Stimulated activated CD8-positive, alpha-beta memory T cell treated with anti-CD3 and anti-CD28 coated beads, Interleukin-4, amount 100 ng/mL, for 4 hours (primary cell): Measurements from ENCODE around the gene KLF15.

ENCODE experiments used
- DNase-seq, 2 donors: peaks; one replicate each; pipeline ENCODE4 v3.0.0-alpha.2; 2020; ENCODE audit warnings: low read depth in 2 of 2, low spot score in 1 of 2

The KLF15 gene

GRCh38 chr3:126364130-126364695 is 7.0 kb upstream of the KLF15 start:
- DNase-seq, result no peak

GRCh38 chr3:126361211-126361610 is 4.0 kb upstream of the KLF15 start:
- no peak for DNase-seq

- DNase-seq, result no peak
These were observed 3.5 kb upstream of the KLF15 start for GRCh38 chr3:126360714-126361060.

GRCh38 chr3:126360046-126360713 is 3.0 kb upstream of the KLF15 start:
- no peak for DNase-seq

- no peak for DNase-seq
These were observed 1.6 kb upstream of the KLF15 start for GRCh38 chr3:126358816-126359181.

- no peak for DNase-seq
These were observed 1.0 kb upstream of the KLF15 start for GRCh38 chr3:126358038-126358815.

GRCh38 chr3:126356373-126357264 is 589 bp downstream of the KLF15 start:
- no peak for DNase-seq

GRCh38 chr3:126355777-126356372 is 1.3 kb downstream of the KLF15 start:
- DNase-seq, result no peak

- DNase-seq, result no peak
These were observed 2.0 kb downstream of the KLF15 start for GRCh38 chr3:126355251-126355650.

- DNase-seq, result no peak
These were observed 2.4 kb downstream of the KLF15 start for GRCh38 chr3:126354776-126355175.

- no peak for DNase-seq
These were observed 3.4 kb downstream of the KLF15 start for GRCh38 chr3:126353694-126354321.

GRCh38 chr3:126352476-126353454 is 4.4 kb downstream of the KLF15 start:
- DNase-seq, result no peak

- no peak for DNase-seq
These were observed 5.3 kb downstream of the KLF15 start for GRCh38 chr3:126351771-126352475.

GRCh38 chr3:126351086-126351770 is 6.0 kb downstream of the KLF15 start:
- DNase-seq, result no peak

GRCh38 chr3:126350502-126351085 is 6.6 kb downstream of the KLF15 start:
- no peak for DNase-seq

- DNase-seq, result no peak
These were observed 7.4 kb downstream of the KLF15 start for GRCh38 chr3:126349611-126350501.

- no peak for DNase-seq
These were observed 8.1 kb downstream of the KLF15 start for GRCh38 chr3:126349071-126349470.
